Right lobe of liver (tissue), 4 donors: ENCODE data around the gene PHF5A.

ENCODE experiments used
- POLR2A ChIP-seq: fragments of 450-650 bp; IDR thresholded peaks from one replicate; pipeline ENCODE4 v1.6.1; 2017; ENCODE audit warnings: antibody characterized with exemption, mild to moderate bottlenecking
- TF ChIP-seq, protein P1 (sequence below), 4 donors: fragments of 200-600 bp in 3 of 4; fragments of 450-650 bp in 1 of 4; IDR thresholded peaks; one replicate each; pipeline versions ENCODE4 v1.5.1 to v1.8.0; 2016 to 2022; ENCODE audit warnings: antibody characterized with exemption in 4 of 4, mild to moderate bottlenecking in 2 of 4
- donor health status: DM: no; HTN: no; CAD: no.
- donor health status: DM: no; HTN: no; CAD: no.
- donor health status: DM: no; HTN: yes; CAD: no.

DNA sequence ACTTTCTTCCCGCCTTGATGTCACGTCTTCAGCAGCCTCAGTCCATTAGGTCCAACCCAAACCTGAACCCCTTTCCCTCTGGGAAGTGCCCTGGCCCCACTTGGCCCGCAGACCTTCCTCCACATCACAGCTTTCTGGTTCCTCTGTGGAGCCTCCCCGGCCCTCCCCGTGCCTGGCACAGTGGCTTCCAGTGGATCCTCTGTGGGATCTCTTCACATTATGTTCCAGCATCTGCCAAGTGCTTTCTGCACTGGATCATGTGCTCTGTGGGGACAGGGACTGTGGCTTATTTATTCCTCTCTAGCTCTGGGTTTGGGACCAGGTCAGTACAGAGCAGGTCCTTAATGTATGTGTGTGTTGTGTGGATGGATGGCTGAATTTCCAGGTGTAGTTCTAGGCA, 44.9 kb upstream of the PHF5A start:
- TF ChIP-seq, protein P1, sequence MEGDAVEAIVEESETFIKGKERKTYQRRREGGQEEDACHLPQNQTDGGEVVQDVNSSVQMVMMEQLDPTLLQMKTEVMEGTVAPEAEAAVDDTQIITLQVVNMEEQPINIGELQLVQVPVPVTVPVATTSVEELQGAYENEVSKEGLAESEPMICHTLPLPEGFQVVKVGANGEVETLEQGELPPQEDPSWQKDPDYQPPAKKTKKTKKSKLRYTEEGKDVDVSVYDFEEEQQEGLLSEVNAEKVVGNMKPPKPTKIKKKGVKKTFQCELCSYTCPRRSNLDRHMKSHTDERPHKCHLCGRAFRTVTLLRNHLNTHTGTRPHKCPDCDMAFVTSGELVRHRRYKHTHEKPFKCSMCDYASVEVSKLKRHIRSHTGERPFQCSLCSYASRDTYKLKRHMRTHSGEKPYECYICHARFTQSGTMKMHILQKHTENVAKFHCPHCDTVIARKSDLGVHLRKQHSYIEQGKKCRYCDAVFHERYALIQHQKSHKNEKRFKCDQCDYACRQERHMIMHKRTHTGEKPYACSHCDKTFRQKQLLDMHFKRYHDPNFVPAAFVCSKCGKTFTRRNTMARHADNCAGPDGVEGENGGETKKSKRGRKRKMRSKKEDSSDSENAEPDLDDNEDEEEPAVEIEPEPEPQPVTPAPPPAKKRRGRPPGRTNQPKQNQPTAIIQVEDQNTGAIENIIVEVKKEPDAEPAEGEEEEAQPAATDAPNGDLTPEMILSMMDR (IDR thresholded peaks at IDR 0.05) = no peak
- no peak for TF ChIP-seq POLR2A
